GM15510 (cell line): ENCODE results near the gene POLR3H.

Experiments used
- POLR2A ChIP-seq: IDR thresholded peaks from 3 replicates; pipeline ENCODE4 v1.6.1; 2011; ENCODE audit warnings: borderline replicate concordance; ENCODE audit not compliant: insufficient read length; ENCODE audit errors: extremely low read depth

POLR3H gene

DNA sequence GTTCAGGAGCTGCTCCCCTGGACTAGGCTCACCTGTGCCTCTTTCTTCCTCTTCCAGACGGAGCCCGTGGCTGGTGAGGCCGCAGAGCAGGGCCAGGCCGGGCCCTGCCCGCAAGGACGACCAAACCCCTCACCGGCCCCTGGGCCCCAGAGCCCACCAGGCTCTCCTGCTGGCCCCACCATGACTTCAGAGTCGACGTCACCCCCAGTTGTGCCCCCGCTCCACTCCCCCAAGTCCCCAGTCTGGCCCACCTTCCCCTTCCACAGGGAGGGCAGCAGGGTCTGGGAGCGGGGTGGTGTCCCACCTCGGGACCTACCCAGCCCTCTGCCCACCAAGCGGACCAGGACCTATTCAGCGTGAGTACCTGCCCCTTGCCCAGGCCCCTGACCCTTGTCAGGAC lies 27.5 kb upstream of the POLR3H start:
- TF ChIP-seq POLR2A, result no peak

GRCh38 chr22:41570221-41570620 lies 26.0 kb upstream of the POLR3H start:
- no peak for TF ChIP-seq POLR2A

GRCh38 chr22:41568811-41569210 lies 24.5 kb upstream of the POLR3H start:
- TF ChIP-seq POLR2A, result no peak

- TF ChIP-seq POLR2A, result no peak
Measured at GRCh38 chr22:41567512-41567768, 23.2 kb upstream of the POLR3H start.

DNA sequence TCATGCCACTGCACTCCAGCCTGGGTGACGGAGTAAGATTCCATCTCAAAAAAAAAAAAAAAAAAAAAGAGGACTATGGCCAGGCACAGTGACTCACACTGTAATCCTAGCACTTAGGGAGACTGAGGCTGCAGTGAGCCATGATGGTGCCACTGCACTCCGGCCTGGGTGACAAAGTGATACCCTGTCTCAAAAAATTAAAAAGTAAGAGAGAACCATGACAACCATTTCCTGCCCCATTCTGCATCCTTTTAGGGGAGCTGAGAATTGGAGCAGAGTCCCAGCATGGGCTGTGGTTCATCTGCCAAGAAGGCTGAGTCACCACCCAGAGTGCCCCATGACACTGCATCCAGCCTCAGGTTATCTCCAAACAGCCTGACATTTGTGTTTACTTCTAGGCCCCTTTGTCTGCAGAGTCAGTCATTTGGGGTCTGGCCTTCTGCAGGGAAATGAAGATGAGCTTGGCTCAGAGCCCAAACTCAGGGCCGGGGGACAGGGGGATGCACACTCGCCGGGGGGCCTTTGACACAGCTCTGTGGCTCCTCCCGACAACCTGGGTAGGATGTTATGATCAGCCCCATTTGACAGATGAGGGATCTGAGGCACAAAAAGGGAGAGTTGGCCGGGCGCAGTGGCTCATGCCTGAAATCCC lies 21.3 kb upstream of the POLR3H start:
- TF ChIP-seq POLR2A, result no peak

GRCh38 chr22:41564563-41564962 lies 20.3 kb upstream of the POLR3H start:
- TF ChIP-seq POLR2A, result no peak

DNA sequence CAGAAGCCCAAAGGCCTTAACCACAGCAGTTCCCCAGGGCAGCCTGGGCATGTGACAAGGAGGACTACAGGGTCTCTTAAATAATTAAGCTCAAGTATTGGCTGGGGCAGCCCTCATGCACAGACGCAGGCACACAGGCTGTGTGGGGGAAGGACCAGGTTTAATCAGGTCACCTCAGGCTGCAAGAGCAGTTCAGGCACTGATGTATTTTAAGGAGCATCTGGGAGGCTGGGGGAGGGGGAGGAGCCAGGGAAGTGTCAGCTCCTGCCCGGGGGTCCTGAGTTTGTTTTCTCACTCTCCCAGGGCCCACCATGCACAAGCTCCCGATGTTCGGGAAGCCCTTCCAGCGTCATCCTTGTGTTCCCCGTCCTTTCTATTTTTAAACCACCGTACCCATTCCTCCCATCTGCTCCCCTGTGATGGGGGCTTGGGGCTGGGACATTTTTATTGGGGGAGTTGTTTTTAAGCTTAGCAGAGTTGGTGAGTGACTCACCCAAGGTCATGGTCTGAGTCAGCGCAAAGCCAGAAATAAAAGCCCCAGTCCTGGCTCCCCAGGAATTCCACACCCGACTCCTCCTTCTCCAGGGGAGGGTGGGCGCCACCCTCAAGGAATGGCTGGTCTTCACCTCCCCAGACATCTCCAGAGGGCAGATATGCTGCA lies 18.9 kb upstream of the POLR3H start:
- no peak for TF ChIP-seq POLR2A

DNA sequence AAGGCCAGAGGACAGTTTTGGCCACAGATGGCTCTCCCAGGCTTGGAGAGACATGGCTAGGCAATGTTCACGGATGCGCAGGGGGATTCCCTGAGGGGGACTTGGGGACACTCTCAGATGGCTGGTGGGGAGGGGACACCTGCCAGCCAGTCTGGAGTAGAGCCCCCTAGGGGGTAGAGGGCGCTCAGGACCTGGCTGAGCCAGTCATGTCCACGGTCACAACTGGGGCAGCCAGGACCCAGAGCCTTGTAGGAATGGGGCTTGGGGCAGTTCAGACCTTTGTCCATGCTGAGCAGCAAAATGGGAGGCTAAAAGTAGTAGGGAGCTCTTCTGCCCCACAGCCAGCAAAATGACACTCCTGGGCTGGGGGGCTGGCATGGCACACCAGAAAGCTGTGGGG lies 18.2 kb upstream of the POLR3H start:
- TF ChIP-seq POLR2A, result no peak

DNA sequence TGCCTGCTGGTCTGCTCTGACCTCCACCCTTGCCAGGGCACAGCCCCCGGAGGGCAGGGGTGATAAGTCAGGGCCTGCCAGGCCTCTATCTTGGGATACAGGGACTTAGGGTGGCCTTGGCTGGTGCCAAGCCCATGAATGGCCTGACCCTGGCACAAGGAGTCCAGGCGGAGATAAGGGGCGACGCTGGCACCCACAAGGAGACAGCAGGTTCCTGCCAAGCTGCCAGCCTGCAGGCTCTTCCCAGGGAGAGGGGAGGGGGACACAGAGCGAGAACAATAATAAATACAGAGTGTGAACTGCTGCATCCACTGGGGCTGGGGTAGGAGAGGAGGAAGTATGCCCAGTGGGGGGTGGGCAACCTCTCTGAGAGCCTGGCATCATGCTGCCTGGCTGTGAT lies 17.5 kb upstream of the POLR3H start:
- no peak for TF ChIP-seq POLR2A

- TF ChIP-seq POLR2A, result no peak
Measured at GRCh38 chr22:41561335-41561734, 17.1 kb upstream of the POLR3H start.

GRCh38 chr22:41560095-41560471 lies 15.8 kb upstream of the POLR3H start:
- no peak for TF ChIP-seq POLR2A

- no peak for TF ChIP-seq POLR2A
Measured at GRCh38 chr22:41557401-41558240, 13.4 kb upstream of the POLR3H start.

DNA sequence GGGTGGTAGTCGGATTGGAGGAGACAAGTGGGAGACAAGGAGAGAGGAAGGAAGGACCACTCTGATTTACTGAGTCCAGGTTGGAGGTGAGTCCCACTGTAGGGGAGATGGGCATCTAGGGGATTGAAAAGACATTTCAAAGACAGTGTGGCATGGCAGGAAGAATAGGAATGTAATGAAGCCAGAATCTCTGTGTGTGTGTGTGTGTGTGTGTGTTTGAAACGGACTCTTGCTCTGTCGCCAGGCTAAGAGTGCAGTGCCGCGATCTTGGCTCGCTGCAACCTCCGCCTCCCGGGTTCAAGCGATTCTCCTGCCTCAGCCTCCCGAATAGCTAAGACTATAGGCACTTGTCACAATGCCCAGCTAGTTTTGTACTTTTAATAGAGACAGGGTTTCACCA lies 12.3 kb upstream of the POLR3H start:
- no peak for TF ChIP-seq POLR2A

GRCh38 chr22:41555325-41555982 lies 11.2 kb upstream of the POLR3H start:
- no peak for TF ChIP-seq POLR2A

DNA sequence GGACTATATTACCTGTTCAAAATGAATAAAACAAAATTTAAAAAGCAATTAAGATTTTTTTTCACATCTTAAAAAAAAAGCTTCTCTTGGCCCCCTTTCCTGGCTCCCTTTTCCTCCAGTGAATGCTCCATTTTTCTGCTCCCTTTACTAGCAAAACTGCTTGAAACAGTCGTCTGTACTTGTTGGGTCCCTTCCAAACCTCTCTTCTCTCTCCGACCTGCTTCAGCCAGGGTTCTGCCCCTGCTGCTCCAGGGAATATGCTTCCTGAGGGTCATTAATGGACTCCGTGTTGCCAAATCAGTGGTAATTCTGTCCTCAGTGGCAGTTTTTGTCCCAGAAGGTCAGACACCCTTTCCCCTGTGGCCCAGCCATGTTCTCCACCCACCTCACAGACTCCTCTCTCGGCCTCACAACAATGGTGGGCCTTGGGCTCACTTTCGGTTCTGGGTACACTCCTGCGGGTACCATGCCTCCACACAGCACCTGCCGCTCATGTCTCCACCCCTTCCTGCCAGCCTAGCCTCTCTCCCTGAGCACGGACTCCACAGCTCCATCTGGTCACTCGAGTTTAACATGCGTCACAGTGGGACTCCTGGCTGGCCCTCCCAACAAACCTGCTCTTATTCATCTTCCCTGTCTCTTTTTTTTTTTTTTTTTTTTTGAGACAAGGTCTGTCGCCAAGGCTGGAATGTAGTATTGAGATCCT lies 7.8 kb upstream of the POLR3H start:
- TF ChIP-seq POLR2A, result no peak
